Choroid plexus epithelial cell (primary cell): ENCODE results near the gene OR5AU1.
"Not testable (repeated sequence)": the region's sequence is repeated elsewhere in the genome, so short reads cannot be mapped to it uniquely, and the experiment has no call there.

ENCODE experiments used
- DNase-seq: peaks from one replicate; pipeline ENCODE4 v3.0.0-alpha.2; 2010; ENCODE audit warnings: low read depth
- H3K4me3 ChIP-seq: 2 replicates; pipeline ENCODE4 v1.5.1; 2011; ENCODE audit warnings: low read depth, mild to moderate bottlenecking, control low read depth, low read length, moderate library complexity
- CTCF ChIP-seq: conservative IDR thresholded peaks from 2 replicates; pipeline ENCODE4 v1.5.1; 2011; ENCODE audit warnings: low read depth, mild to moderate bottlenecking, control low read depth, inconsistent platforms, low read length, moderate library complexity

OR5AU1 gene

GRCh38 chr14:21168055-21168454 lies 12.2 kb upstream of the OR5AU1 start:
- no peak for TF ChIP-seq CTCF
- DNase-seq: no peak
- H3K4me3 ChIP-seq: no peak overlapping the region

DNA sequence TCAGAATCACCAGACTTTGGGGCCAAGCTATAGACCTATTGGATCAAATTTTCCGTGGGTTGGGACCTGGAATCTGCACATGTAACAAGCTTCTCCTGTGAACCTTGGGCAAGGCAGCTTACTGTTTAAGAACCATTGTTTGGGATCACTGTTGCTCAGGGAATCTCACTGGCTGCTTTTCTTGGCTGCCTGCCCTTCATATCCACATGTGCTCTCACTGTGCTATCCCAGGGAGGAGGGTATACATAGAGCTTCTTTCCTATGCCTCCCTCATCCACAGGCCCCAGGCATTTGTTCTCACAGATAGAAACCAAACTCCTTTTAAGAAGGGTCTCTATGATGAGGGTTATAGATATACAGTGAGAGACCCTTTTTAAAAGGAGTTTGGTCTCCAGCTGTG lies 9.8 kb upstream of the OR5AU1 start:
- peak; percentile 32 for DNase-seq
- not testable (repeated sequence) for H3K4me3 ChIP-seq

DNA sequence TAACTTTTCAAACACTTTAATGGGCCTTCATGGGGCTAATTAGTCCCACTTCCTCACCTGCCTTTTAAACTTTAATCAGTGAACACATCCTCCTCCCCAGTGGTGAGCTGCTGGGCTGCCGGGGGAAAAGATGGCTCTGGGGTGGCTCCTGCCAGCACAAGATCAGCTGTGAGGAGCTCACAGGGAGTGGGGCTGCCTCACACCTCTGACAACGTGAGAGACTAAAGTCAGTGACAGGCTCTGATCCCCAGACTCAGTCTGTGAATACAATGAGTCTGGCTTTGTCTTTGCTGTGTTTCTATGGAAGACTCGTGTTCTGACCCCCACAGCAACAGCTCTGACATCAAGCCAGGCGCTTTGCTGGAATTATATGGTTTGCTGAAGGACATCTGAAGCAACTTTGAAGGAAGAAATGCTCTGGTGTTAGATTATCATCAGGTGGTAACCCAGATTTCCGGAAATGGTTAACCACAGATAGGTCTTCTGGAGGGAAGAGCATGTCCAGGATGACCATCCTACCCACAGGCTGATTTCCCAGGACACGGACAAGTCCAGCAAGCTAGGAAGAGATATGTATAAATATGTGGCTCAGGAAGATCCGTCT lies 9.2 kb upstream of the OR5AU1 start:
- DNase-seq: peak; percentile 36
- not testable (repeated sequence) for H3K4me3 ChIP-seq

DNA sequence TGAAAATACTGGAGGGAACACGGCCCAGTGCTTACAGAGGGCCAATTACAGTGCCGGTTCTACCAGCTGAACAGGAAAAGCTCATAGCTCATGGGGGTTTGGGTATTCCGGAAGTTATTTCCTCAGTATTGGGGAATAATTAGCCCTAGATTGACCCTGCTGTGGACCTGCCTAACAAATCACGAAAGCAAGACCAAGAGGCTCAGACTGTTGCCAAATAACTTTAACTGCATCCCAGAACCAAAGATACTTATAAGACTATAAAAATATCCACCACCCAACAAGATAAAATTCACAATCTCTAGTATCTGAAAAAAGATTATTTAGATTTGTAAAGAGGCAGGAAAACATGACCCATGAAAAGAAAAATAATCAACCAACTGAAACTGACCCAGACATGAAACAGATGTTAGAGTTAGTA lies 8.0 kb upstream of the OR5AU1 start:
- DNase-seq: no peak
- no peak overlapping the region for H3K4me3 ChIP-seq
- TF ChIP-seq CTCF: no peak

- no peak overlapping the region for H3K4me3 ChIP-seq
- no peak for DNase-seq
These were observed 6.2 kb upstream of the OR5AU1 start for GRCh38 chr14:21162081-21162480.

GRCh38 chr14:21160061-21160610 lies 4.3 kb upstream of the OR5AU1 start:
- H3K4me3 ChIP-seq: no peak overlapping the region
- no peak for TF ChIP-seq CTCF
- DNase-seq: no peak

More at GRCh38 chr14:21162081-21162480, 6.2 kb upstream of the OR5AU1 start:
- no peak for TF ChIP-seq CTCF

- H3K4me3 ChIP-seq, DNase-seq: not testable (repeated sequence)
These were observed 2.3 kb upstream of the OR5AU1 start for GRCh38 chr14:21158175-21158574.

GRCh38 chr14:21149641-21150367 lies 6.1 kb downstream of the OR5AU1 start:
- no peak for TF ChIP-seq CTCF
- DNase-seq: no peak

More at GRCh38 chr14:21149641-21150367, 6.1 kb downstream of the OR5AU1 start:
- no peak overlapping the region for H3K4me3 ChIP-seq
